Measurements from ENCODE around the gene SEC24C.
"Not testable (repeated sequence)": the region's sequence is repeated elsewhere in the genome, so short reads cannot be mapped to it uniquely, and the experiment has no call there.

SEC24C gene

DNA sequence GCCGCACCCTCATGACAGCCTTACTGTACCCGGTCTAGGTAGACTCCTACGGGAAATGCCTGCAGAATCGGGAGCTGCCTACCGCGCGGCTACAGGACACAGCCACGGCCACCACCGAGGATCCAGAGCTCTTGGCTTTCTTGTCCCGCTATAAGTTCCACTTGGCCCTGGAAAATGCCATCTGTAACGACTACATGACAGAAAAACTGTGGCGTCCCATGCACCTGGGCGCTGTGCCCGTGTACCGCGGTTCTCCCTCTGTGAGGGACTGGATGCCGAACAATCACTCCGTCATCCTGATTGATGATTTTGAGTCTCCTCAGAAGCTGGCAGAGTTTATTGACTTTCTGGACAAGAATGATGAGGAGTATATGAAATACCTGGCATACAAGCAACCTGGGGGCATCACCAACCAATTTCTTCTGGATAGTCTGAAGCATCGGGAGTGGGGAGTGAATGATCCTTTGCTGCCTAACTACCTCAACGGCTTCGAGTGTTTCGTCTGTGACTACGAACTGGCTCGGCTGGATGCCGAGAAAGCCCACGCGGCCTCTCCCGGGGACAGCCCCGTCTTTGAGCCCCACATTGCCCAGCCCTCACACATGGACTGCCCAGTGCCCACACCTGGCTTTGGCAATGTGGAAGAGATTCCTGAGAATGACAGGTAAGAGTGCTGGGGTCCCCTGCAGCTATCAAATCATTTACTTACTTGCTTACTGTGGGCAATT, 29.1 kb downstream of the SEC24C start:
- DNase-seq: peak; percentile 34 to 40

DNA sequence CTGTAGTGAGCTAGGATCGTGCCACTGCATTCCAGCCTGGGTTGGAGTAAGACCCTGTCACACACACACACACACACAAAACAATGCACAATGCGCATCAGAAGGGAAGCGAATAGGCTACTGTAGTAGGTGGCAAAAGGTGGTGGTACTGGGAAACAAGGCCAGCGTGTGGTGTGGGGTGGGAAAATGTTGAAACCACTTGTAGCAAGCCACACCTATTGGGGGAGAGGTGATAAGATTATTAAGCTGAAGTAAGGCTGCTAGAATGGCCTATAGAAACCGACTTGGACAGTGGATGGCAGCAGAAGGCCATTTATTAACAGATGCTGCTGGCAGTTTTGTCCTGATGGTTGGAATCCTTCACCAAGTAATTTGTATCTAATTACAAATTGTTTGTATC, 30.5 kb downstream of the SEC24C start:
- DNase-seq: no peak

DNA sequence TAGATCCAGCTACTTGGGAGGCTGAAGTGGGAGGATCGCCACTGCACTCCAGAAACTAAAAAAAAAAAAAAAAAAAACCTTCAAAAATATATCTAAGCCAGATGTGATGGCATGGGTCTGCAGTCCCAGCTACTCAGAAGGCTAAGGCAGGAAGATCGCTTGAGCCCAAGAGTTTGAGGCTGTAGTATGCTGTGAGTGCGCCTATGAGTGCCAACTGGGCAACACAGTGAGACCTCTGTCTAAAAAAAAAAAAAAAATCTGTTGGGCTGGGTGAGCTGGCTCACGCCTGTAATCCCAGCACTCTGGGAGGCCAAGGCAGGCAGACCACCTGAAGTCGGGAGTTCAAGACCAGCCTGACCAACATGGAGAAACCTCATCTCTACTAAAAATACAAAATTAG, 34.8 kb downstream of the SEC24C start:
- no peak for DNase-seq

DNA sequence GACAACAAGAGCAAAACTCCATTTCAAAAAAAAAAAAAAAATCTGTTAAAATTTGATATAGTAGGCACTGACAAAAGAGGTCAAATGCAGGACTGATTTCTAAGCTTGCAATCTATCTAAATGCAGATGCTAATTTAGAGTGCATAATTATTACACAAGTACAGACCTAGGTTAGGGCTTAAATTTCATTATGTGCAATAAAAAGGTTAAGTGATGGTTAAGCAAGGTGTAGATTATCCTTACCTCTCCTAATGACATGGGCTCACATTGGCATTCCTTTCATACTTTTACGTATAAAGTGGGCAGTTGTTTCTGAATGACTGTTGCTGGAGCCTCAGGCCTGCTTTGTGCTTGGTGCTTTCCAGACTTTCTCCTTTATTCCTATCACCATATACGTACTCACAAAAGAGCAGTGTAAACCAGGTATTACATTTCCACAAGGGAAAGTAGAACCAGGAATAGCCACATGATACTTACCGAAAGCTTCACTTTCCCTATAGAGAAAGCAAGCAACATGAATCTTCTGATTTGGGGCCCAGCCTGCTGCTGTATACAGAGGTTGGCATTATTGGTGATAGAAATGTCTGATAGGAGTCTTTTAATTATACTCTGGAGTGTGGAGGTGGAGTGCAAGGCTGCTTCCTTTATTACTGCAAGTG, 35.5 kb downstream of the SEC24C start:
- DNase-seq: no peak

DNA sequence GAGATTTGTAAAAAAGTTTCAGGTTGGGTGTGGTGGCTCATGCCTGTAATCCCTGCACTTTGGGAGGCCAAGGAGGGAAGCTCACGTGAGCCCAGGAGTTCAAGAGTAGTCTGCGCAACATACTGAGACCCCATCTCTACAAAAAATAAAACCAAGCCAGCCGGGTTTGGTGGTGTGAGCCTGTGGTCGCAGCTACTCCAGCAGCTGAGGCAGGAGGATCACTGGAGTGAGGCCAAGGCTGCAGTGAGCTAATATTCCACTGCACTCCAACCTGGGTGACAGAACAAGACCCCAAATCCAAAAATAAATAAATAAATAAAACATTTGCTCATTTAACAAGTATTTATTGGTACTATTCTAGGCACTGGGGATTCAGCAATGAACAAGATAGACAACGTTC, 36.1 kb downstream of the SEC24C start:
- no peak for DNase-seq

DNA sequence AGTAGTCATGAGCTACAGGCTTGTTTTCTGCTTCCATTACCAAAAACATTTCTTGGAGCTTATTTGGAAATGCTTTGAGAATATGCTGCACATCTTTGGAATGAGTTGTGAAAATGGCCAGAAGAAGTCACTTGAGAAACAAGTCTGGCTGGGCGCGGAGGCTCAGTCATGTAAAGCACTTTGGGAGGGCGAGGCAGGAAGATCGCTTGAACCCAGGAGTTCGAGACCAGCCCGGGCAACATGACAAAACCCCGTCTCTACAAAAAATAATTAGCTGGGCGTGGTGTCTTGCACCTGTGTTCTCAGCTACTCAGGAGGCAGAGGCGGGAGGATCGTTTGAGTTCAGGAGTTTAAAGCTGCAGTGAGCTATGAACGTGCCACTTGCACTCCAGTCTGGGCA, 36.8 kb downstream of the SEC24C start:
- DNase-seq: no peak

DNA sequence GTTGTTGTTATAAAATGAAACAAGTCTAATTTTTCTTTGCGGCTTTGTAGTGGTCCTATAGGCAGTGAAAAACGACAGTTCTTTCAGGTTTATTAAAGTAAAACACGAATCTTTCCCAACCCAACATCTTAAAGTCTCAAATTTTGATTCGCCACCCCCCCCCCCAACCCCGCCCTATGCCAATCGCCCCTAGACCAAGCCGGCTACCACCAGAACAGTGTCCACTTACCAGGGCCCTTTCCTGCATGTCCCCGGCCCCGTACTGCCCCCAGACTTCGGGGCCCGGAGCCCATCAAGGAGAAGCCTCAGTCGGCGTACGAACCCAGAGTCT, 37.3 kb downstream of the SEC24C start:
- DNase-seq: no peak

DNA sequence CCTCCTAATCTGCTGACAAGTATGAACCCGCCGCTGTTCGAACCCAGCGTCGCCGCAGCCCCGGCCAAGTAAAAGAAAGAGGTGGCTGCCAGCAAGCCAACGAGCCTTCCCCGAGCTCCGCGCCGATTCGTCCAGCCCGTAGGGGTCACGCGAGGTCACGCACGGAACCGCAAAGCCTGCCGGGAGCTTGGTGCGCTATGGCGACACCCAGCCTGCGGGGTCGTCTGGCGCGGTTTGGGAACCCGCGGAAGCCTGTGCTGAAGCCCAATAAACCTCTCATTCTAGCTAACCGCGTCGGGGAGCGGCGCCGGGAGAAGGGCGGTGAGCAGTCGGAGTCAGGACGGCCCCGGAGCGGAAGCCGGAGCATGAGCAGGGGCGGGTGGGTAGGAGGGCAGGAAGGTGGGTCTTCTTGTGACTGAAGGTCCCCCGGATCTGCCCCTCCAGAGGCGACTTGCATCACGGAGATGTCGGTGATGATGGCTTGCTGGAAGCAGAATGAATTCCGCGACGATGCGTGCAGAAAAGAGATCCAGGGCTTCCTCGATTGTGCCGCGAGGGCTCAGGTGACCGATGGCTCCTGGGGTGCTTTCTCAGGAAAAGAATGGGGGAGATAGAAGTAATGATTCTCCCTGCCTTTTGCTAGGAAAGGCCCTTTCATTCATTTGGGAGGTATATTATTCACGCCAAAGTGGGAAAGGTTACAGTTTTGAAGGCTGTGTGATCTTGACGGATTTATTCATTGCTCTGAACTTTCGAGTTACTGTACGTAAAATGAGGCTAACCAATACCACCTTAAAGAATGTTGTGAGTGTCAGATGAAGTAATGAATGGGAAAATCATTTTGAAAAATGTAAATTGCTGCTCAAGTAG, 37.9 kb downstream of the SEC24C start, which contains the start of gene CHCHD1:
CHCHD1 (plus strand) TSS at position 170 of the 870 bp plus-strand sequence; CDS start at position 198, 28 bp downstream.
- DNase-seq: peak; percentile 94

DNA sequence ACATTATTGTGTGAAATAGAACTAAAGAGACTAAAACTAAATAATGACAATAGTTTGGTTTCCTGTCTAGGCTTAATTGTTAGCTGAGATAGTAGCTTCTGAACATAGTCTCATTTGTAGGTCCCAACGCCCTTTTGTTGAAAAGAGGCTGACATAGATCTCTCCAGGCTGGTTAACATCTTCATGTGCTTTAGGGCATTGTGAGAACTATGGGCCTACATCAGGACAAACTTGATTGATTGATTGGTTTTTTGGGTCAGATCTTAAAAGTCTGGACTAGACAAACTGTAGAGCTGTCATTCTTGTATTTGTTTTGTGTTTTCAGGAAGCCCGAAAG, 38.5 kb downstream of the SEC24C start:
- DNase-seq: no peak

DNA sequence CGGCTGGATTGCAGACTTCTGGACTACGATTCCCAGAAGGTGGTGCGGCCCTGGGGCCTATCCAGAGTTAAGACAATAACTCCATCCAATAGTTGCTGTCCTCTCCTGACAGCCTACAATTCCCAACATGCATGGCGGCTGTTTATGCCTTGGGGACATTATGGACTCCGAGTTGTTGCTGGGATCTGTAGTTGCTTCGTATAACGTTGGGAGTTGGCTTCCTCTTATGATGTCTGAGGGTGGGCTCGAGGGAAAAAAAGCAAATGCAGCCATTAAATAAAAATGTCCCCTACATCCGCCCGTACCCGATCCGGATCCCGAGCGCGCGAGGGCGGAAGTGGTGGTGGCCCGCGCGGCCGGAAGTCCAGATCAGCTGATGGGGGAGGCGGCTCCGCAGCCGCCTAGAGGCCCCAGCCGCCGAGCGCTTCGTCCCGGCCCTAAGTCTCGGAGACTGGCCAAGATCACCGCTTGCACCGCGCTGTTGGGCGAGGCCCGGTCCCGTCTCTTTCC, 41.1 kb downstream of the SEC24C start, which contains the start of gene ZSWIM8:
ZSWIM8 (plus strand) TSS at position 396 of the 510 bp plus-strand sequence. CDS start 273 bp downstream, outside the sequence.
- peak; percentile 85 for DNase-seq

DNA sequence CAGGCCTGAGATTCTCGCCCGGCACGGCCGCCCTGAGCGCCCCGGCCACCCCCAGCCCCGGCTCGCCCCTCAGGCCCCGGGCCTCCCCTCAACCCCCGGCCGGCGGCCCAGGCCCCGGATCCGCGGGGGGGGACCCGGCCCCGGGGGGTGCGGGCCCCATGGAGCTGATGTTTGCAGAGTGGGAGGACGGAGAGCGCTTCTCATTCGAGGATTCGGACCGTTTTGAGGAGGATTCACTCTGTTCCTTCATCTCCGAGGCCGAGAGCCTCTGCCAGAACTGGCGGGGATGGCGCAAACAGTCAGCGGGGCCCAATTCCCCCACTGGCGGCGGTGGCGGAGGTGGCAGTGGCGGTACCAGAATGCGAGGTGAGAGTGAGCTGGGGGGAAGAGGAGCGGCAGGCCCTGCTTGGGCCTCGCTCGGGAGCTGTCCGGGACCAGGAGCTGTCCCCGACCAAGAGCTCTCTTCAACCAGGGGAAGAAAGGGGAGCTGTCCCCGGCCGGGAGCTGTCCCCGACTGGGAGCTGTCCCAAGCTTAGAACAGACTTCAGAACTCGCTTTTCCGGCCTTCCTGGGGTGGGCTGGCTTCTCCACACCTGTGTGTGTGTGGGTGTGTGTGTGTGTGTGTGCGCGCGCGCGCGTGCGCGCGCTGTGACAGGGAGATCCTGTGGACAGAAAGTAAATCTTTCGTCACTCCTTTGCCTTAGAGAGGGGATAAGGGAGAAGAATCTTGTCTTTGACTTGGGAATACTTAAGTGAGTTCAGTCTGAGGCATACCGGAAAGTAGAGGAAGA, 41.7 kb downstream of the SEC24C start:
- DNase-seq: peak; percentile 48 to 54

DNA sequence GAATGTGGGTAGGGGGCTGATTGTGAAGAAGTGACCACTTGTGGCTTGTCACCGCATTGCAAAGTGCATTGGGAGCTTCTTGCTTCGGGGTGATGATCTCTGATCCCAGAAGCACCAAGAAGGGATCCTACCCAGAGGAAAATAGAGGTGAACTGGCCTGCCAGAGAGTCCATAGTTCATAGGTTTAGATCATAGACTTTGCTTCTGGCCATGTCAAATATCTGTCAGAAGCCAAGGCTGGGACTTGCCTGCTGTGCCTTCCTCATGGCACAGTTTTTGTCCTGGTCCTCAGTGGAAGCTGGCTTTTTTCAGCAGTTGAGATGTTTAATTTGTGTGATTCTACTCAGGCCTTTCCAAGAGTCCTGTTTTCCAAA, 42.3 kb downstream of the SEC24C start:
- no peak for DNase-seq

DNA sequence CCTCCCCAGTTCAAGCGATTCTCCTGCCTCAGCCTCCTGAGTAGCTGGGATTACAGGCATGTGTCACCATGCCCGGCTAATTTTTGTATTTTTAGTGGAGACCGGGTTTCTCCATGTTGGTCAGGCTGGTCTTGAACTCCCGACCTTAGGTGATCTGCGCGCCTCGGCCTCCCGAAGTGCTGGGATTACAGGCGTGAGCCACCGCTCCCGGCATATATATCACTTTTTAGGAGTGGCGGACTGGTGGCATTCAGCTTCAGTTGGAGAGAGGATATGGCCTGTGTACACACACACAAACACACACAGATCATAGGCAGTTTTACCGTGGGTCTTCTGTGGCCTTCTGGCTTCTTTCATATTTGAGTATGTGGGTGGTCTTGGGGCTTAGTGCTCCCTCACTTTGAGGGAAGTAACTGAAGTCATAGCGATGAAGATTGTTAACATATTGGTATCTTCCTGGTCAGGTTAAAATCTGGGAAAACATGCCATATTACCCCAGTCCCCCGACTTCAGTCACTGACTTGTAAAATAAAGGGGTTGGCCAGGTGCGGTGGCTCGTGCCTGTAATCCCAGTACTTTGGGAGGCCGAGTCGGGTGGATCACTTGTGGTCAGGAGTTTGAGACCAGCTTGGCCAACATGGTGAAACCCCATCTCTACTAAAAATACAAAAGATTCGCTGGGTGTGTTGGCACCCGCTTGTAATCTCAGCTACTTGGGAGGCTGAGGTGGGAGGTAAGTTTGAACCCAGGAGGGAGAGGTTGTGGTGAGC, 43.0 kb downstream of the SEC24C start:
- not testable (repeated sequence) for DNase-seq

DNA sequence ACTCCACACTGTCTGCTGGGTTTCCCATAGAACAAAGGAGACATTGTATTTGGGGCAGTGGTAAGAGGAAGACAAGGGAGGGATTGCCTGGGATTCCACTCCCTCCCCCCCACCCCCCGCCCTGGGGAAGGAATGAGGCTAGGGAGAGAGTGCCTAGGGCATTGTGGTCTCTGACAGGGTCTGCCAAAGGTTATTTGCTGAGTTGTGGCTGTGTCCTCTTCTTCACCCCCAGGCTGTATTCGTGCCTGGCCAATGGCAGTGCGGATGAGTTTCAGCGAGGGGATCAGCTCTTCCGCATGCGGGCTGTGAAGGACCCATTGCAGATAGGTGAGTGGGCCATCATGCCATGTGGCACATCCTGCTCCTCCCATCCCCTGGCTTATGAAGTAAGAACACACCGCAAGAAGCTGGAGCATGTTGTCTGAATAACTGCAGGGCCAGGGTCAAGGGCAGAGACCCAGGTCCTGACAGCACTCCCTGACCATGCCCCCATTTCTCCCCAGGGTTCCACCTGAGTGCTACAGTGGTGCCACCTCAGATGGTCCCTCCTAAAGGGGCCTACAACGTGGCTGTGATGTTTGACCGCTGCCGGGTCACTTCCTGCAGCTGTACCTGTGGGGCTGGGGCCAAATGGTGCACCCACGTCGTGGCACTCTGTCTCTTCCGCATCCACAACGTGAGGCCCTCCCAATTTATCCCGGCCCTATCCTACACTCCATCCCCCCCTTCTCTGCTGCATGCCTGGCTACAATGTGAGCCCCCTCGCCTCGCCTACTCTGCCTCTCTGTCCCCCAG, 44.9 kb downstream of the SEC24C start:
- no peak for DNase-seq

DNA sequence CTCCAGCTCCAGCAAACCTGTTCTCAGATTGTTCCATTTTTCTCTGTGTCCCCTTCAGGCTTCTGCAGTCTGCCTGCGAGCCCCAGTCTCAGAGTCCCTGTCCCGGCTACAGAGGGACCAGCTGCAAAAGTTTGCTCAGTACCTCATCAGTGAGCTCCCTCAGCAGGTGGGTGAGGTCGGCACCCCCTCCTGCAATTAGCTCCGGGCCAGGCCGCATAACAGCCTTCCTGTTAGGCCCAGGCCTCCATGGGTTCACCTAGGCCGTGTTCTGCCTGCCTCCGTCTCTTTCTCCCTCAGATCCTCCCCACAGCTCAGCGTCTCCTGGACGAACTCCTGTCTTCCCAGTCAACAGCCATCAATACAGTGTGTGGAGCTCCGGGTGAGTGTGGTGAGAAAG, 45.5 kb downstream of the SEC24C start:
- no peak for DNase-seq

DNA sequence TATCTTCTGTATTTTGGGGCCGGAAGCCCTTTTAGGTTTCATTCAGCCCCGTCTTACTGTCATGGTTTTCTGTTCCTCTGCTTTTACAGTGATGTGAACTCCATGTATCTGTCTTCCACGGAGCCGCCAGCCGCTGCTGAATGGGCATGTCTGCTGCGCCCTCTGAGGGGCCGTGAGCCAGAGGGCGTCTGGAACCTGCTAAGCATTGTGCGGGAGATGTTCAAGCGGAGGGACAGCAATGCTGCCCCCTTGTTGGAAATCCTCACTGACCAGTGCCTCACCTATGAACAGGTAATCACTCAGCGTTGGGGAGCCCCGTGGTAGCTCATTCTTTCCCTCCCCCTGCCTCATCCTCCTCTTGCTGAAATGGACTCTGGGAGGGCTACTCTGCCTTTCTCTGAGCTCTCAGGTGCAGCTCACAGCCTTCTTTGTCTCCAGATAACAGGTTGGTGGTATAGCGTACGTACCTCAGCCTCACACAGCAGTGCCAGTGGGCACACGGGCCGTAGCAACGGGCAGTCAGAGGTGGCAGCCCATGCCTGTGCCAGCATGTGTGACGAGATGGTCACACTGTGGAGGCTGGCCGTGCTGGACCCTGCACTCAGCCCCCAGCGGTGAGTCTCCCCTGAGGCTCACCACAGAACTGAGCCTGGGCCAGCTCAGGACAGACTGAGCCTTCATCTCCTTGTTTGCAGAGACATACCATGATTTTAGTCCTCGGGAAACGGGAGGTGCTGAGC, 46.9 kb downstream of the SEC24C start:
- DNase-seq: no peak

DNA sequence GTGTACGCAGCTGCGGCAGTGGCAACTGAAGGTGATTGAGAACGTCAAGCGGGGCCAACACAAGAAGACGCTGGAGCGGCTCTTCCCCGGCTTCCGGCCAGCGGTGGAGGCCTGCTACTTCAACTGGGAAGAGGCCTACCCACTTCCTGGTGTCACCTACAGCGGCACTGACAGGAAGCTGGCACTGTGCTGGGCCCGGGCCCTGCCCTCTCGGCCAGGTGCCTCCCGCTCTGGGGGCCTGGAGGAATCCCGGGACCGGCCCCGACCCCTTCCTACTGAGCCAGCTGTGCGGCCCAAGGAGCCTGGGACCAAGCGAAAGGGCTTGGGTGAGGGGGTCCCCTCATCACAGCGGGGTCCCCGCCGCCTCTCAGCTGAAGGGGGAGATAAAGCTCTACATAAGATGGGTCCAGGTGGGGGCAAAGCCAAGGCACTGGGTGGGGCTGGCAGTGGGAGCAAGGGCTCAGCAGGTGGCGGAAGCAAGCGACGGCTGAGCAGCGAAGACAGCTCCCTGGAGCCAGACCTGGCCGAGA, 47.8 kb downstream of the SEC24C start:
- no peak for DNase-seq

DNA sequence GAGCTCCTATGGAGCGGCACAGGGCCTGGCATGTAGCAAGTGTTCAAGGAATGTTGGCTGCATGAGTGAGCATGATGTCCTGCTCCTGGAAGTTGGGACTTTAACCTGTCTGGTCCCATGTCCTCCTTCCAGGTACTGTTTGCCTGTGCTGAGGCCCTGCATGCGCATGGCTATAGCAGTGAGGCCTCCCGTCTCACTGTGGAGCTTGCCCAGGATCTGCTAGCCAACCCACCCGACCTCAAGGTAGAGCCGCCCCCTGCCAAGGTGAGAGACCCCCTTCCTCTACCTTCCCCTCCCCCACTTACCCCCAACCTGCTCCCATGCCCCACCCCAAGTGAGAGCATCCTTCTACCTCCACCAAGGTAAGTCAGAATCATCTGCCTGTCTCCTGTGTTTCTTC, 49.3 kb downstream of the SEC24C start:
- DNase-seq: no peak

DNA sequence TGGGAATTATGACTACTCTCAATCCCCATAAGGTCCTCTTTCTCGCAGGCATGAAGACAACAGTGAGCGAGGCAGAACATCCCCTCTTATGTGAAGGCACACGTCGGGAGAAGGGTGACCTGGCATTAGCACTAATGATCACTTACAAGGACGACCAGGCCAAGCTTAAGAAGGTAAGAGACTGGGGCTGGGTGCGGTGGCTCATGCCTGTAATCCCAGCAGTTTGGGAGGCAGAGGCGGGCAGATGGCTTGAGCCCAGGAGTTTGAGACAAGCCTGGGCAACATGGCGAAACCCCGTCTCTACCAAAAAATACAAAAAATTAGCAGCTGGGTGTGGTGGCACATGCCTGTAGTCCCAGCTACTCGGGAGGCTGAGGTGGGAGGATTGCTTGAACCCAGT, 51.3 kb downstream of the SEC24C start:
- DNase-seq: not testable (repeated sequence)

DNA sequence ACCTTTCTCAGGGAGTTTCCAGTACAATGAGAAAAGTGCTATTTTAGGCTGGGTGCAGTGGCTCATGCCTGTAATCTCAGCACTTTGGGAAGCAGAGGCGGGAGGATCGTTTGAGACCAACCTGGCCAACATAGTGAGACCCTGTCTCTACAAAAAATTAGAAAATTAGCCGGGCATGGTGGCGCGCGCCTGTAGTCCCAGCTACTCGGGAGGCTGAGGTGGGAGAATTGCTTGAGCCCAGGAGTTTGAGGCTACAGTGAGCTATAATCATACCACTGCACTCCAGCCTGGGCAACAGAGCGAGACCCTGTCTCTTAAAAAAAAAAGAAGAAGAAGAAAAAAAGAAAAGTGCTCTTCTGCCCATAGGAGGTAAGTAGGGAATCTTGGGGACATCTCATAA, 51.9 kb downstream of the SEC24C start:
- DNase-seq: not testable (repeated sequence)
